ENCODE data around the gene MPG. TPM values are rescaled to one million over a fixed set of nuclear protein-coding genes. Genes with fewer than 3 reads are reported as not detected.
"Not testable (repeated sequence)": the region's sequence is repeated elsewhere in the genome, so short reads cannot be mapped to it uniquely, and the experiment has no call there.

The MPG gene
- total RNA-seq, 1 donor from 2014 or later = 40.4 TPM

GRCh38 chr16:114327-114726, 36.3 kb downstream of the MPG start:
- no peak for DNase-seq

GRCh38 chr16:116015-116414, 38.0 kb downstream of the MPG start:
- DNase-seq = no peak

- no peak for DNase-seq
Measured at GRCh38 chr16:117379-118365, 39.6 kb downstream of the MPG start.

GRCh38 chr16:118857-119256, 40.8 kb downstream of the MPG start:
- no peak for DNase-seq

GRCh38 chr16:119295-119694, 41.3 kb downstream of the MPG start:
- DNase-seq = no peak

- DNase-seq = no peak
Measured at GRCh38 chr16:119835-120491, 41.9 kb downstream of the MPG start.

GRCh38 chr16:120756-121155, 42.7 kb downstream of the MPG start:
- no peak for DNase-seq

- no peak for DNase-seq
Measured at GRCh38 chr16:122361-122760, 44.3 kb downstream of the MPG start.

- DNase-seq = not testable (repeated sequence)
Measured at GRCh38 chr16:123558-124350, 45.7 kb downstream of the MPG start.

- no peak for DNase-seq
Measured at GRCh38 chr16:125011-125410, 47.0 kb downstream of the MPG start.

GRCh38 chr16:129075-129474, 51.0 kb downstream of the MPG start:
- DNase-seq = no peak

- no peak for DNase-seq
Measured at GRCh38 chr16:130533-131173, 52.6 kb downstream of the MPG start.

GRCh38 chr16:132120-132519, 54.1 kb downstream of the MPG start:
- DNase-seq = no peak

GRCh38 chr16:133716-134115, 55.7 kb downstream of the MPG start:
- DNase-seq = no peak

Small RNA genes within 50 kb of the gene (small RNA-seq; reads per million reads assigned to genes)
- not detected for gene Z69720.2 (ENCODE audit: low replicate concordance)

Other genes with a start within 250 kb of the MPG start
- 3.7 TPM for gene POLR3K, start 24.6 kb upstream of the MPG start, total RNA-seq
- 13.0 TPM for gene SNRNP25, start 24.4 kb upstream of the MPG start, total RNA-seq
- 29.1 TPM for gene RHBDF1, start 5.6 kb upstream of the MPG start, total RNA-seq
- gene NPRL3, start 60.4 kb downstream of the MPG start, total RNA-seq = 12.5 TPM
- 8.4 TPM for gene HBZ, start 74.4 kb downstream of the MPG start, total RNA-seq
- 89.5 TPM for gene HBM, start 87.8 kb downstream of the MPG start, total RNA-seq
- 7,549 TPM for gene HBA2, start 94.7 kb downstream of the MPG start, total RNA-seq
- gene HBA1, start 98.5 kb downstream of the MPG start, total RNA-seq = 3,010 TPM
- 2.2 TPM for gene HBQ1, start 102.2 kb downstream of the MPG start, total RNA-seq
- 71.7 TPM for gene LUC7L, start 151.2 kb downstream of the MPG start, total RNA-seq
- gene FAM234A, start 156.6 kb downstream of the MPG start, total RNA-seq = 37.1 TPM
- gene RGS11, start 197.7 kb downstream of the MPG start, total RNA-seq = 2.4 TPM
- gene ARHGDIG, start 202.4 kb downstream of the MPG start, total RNA-seq = 0.99 TPM
- 1.1 TPM for gene PDIA2, start 204.9 kb downstream of the MPG start, total RNA-seq

Data from skin of body (tissue), 3 donors.